SK-N-SH treated with all-trans-retinoic acid at 6 μM for 48 hours (cell line): ENCODE data around the gene CUEDC2.
A peak's percentile ranks its signal among the peaks of the same experiment; 100 is the strongest.

Experiments
- ATAC-seq: fragments of 200-7000 bp; cut with Tn5 transposase; 3 replicates; pipeline ENCODE4 v1.9.1; 2020; ENCODE audit warnings: mild to moderate bottlenecking, moderate library complexity
- ARNTL ChIP-seq: fragments of 450-650 bp; formaldehyde crosslinking; IDR thresholded peaks from 2 replicates; pipeline ENCODE4 v1.5.0; 2020; ENCODE audit warnings: low read depth, mild to moderate bottlenecking, moderate library complexity, borderline replicate concordance
- BACH2 ChIP-seq: fragments of 250-450 bp; sonication (Bioruptor Pico); IDR thresholded peaks from 2 replicates; pipeline ENCODE4 v1.9.0; 2021; ENCODE audit warnings: mild to moderate bottlenecking, borderline replicate concordance
- CSDC2 ChIP-seq: fragments of 250-450 bp; sonication (Bioruptor Pico); IDR thresholded peaks from 2 replicates; pipeline ENCODE4 v1.5.0; 2020; ENCODE audit warnings: mild to moderate bottlenecking, moderate library complexity
- ISL1 ChIP-seq: fragments of 250-450 bp; sonication (Bioruptor Pico); IDR thresholded peaks from 2 replicates; pipeline ENCODE4 v2.1.2; 2022; ENCODE audit warnings: mild to moderate bottlenecking, moderate library complexity
- PPARA ChIP-seq: fragments of 250-450 bp; sonication (Bioruptor Pico); IDR thresholded peaks from 2 replicates; pipeline ENCODE4 v1.5.0; 2020; ENCODE audit warnings: mild to moderate bottlenecking, borderline replicate concordance
- RARB ChIP-seq: fragments of 250-450 bp; sonication (Bioruptor Pico); IDR thresholded peaks from 2 replicates; pipeline ENCODE4 v1.8.0; 2021; ENCODE audit warnings: mild to moderate bottlenecking, moderate library complexity
- SNAI2 ChIP-seq: fragments of 250-450 bp; sonication (Bioruptor Pico); IDR thresholded peaks from 2 replicates; pipeline ENCODE4 v1.5.0; 2020; ENCODE audit warnings: mild to moderate bottlenecking, moderate library complexity
- TCF4 ChIP-seq: fragments of 250-450 bp; sonication (Bioruptor Pico); IDR thresholded peaks from 2 replicates; pipeline ENCODE4 v1.8.0; 2021; ENCODE audit warnings: mild to moderate bottlenecking, moderate library complexity, borderline replicate concordance
- TOX ChIP-seq: fragments of 250-450 bp; sonication (Bioruptor Pico); IDR thresholded peaks from 2 replicates; pipeline ENCODE4 v1.8.0; 2021; ENCODE audit warnings: mild to moderate bottlenecking, moderate library complexity, borderline replicate concordance
- ZC3H10 ChIP-seq: fragments of 250-450 bp; sonication (Bioruptor Pico); IDR thresholded peaks from 2 replicates; pipeline ENCODE4 v1.5.1; 2021; ENCODE audit warnings: mild to moderate bottlenecking, moderate library complexity
- ZNF565 ChIP-seq: fragments of 450-650 bp; formaldehyde crosslinking; conservative IDR thresholded peaks from 2 replicates; pipeline ENCODE4 v1.5.0; 2020; ENCODE audit warnings: low read depth, mild to moderate bottlenecking, moderate library complexity
- ZNF8 ChIP-seq: fragments of 450-650 bp; formaldehyde crosslinking; IDR thresholded peaks from 2 replicates; pipeline ENCODE4 v1.5.0; 2020; ENCODE audit warnings: mild to moderate bottlenecking, moderate library complexity
- TF ChIP-seq, protein P1 (sequence below): fragments of 250-450 bp; sonication (Bioruptor Pico); IDR thresholded peaks from 2 replicates; pipeline ENCODE4 v1.5.1; 2020; ENCODE audit warnings: low read depth, mild to moderate bottlenecking, moderate library complexity
- TF ChIP-seq, protein P2 (sequence below): fragments of 250-450 bp; sonication (Bioruptor Pico); IDR thresholded peaks from 2 replicates; pipeline ENCODE4 v1.5.1; 2021; ENCODE audit warnings: mild to moderate bottlenecking, moderate library complexity
- TF ChIP-seq, protein P3 (sequence below): fragments of 250-450 bp; sonication (Bioruptor Pico); IDR thresholded peaks from 2 replicates; pipeline ENCODE4 v1.5.0; 2020; ENCODE audit warnings: mild to moderate bottlenecking, moderate library complexity
- TF ChIP-seq, protein P4 (sequence below): fragments of 250-450 bp; sonication (Bioruptor Pico); IDR thresholded peaks from 2 replicates; pipeline ENCODE4 v1.8.0; 2020; ENCODE audit warnings: mild to moderate bottlenecking, moderate library complexity, borderline replicate concordance

The CUEDC2 gene

DNA sequence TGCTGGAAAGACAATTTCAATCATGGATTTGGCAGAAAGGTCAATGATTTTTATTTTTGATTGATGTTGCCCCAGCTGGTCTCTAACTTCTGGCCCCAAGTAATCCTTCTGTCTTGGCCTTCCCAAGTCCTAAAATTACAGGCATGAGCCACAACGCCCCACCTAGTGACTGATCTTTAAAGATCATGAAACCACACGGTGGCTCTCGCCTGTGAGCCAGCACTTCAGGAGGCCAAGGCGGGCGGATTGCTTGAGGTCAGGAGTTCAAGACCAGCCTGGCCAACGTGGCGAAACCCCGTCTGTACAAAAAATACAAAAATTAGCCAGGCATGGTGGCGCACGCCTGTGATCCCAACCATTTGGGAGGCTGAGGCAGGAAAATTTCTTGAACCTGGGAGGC is 31.6 kb upstream of the CUEDC2 start:
- TF ChIP-seq, protein P1, sequence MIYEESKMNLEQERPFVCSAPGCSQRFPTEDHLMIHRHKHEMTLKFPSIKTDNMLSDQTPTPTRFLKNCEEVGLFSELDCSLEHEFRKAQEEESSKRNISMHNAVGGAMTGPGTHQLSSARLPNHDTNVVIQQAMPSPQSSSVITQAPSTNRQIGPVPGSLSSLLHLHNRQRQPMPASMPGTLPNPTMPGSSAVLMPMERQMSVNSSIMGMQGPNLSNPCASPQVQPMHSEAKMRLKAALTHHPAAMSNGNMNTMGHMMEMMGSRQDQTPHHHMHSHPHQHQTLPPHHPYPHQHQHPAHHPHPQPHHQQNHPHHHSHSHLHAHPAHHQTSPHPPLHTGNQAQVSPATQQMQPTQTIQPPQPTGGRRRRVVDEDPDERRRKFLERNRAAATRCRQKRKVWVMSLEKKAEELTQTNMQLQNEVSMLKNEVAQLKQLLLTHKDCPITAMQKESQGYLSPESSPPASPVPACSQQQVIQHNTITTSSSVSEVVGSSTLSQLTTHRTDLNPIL (CRISPR knock-in tag) = no peak
- TF ChIP-seq TCF4 (CRISPR knock-in tag) = no peak
- no peak for TF ChIP-seq BACH2 (CRISPR knock-in tag)
- no peak for TF ChIP-seq SNAI2 (CRISPR knock-in tag)
- TF ChIP-seq ZC3H10 (CRISPR knock-in tag) = no peak
- no peak for ATAC-seq

DNA sequence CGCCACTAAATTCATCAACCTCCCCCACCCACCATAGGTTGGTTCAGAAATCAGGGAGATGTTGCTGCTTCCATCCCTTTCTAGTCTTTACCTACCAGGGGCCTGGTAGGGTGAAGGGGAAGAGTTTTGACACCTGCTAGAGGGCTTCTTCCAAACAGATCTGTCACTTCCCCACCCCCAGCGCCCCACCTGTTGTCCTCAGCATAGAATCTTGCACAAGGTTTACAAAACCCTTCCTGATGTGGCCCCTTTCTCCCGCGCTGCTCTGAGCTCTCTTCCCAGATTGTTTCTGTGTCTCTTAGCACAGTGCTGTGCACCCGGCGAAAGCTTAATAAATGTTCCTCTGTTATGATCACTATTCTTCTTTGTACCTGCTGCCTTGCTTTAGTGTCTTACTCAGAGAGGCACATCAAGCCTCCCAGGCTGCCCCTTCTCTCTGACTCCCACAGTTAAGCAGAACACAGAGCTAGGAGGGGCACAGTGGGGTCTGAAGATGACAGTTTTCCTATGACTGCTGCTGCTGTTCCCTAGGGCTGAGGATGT is 30.2 kb upstream of the CUEDC2 start:
- no peak for ATAC-seq
- TF ChIP-seq, protein P1 (CRISPR knock-in tag) = no peak
- TF ChIP-seq, protein P2, sequence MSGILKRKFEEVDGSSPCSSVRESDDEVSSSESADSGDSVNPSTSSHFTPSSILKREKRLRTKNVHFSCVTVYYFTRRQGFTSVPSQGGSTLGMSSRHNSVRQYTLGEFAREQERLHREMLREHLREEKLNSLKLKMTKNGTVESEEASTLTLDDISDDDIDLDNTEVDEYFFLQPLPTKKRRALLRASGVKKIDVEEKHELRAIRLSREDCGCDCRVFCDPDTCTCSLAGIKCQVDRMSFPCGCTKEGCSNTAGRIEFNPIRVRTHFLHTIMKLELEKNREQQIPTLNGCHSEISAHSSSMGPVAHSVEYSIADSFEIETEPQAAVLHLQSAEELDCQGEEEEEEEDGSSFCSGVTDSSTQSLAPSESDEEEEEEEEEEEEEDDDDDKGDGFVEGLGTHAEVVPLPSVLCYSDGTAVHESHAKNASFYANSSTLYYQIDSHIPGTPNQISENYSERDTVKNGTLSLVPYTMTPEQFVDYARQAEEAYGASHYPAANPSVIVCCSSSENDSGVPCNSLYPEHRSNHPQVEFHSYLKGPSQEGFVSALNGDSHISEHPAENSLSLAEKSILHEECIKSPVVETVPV (CRISPR knock-in tag) = no peak
- no peak for TF ChIP-seq TCF4 (CRISPR knock-in tag)
- no peak for TF ChIP-seq ARNTL (CRISPR knock-in tag)
- no peak for TF ChIP-seq ZNF8
- no peak for TF ChIP-seq CSDC2 (CRISPR knock-in tag)
- TF ChIP-seq, all 23 proteins: peak for 0

DNA sequence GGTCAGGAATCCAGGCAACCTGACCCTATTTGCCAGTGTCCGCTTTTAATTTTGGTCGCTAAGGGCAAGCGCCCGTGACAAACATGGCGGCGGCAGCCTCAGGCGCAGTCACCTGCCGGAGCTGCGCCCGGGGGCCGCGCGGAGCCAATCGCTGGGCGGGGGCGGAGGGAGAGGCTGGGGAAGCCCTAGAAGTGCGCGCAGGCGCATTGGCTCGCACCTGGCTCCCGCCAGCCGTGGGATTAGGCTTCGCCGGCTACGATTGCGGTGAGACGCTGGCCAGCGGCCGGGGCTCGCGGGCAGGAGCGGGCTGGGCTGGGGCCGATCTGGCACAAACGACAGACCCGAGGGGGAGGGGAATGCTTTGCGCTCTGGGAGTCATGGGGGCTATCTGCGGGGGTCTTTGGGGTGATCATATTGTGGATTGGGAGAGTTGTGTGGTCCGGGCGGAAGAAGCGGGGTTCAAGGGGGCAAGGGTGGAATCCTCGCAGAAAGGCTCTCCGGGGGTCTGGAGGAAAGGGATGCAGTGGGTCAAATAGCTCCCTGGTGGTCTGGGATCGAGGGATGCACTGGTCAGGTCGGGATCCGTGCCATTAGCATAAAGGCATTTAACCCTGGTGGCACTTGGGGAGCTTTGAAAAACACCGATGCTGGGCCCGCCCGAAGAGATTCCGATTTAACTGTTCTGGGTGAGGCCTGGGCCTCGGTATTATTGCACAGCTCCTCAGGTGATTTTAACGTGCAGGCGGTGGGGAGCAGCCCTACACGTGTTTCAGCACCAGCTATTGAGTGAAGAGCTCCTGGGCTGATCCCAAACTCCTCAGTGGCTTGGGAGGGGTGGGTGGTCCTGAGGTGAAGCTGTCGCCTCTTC is 29.0 kb upstream of the CUEDC2 start:
- ATAC-seq = peak; percentile 97
- TF ChIP-seq TOX = no peak
- no peak for TF ChIP-seq ISL1 (CRISPR knock-in tag)
- TF ChIP-seq RARB (CRISPR knock-in tag) = no peak
- TF ChIP-seq ARNTL (CRISPR knock-in tag) = no peak
- TF ChIP-seq, protein P3, sequence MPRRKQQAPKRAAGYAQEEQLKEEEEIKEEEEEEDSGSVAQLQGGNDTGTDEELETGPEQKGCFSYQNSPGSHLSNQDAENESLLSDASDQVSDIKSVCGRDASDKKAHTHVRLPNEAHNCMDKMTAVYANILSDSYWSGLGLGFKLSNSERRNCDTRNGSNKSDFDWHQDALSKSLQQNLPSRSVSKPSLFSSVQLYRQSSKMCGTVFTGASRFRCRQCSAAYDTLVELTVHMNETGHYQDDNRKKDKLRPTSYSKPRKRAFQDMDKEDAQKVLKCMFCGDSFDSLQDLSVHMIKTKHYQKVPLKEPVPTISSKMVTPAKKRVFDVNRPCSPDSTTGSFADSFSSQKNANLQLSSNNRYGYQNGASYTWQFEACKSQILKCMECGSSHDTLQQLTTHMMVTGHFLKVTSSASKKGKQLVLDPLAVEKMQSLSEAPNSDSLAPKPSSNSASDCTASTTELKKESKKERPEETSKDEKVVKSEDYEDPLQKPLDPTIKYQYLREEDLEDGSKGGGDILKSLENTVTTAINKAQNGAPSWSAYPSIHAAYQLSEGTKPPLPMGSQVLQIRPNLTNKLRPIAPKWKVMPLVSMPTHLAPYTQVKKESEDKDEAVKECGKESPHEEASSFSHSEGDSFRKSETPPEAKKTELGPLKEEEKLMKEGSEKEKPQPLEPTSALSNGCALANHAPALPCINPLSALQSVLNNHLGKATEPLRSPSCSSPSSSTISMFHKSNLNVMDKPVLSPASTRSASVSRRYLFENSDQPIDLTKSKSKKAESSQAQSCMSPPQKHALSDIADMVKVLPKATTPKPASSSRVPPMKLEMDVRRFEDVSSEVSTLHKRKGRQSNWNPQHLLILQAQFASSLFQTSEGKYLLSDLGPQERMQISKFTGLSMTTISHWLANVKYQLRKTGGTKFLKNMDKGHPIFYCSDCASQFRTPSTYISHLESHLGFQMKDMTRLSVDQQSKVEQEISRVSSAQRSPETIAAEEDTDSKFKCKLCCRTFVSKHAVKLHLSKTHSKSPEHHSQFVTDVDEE (CRISPR knock-in tag) = 0 out of 2 replicates have a peak, but pooled peaks have one; percentile 6
- TF ChIP-seq, protein P4, sequence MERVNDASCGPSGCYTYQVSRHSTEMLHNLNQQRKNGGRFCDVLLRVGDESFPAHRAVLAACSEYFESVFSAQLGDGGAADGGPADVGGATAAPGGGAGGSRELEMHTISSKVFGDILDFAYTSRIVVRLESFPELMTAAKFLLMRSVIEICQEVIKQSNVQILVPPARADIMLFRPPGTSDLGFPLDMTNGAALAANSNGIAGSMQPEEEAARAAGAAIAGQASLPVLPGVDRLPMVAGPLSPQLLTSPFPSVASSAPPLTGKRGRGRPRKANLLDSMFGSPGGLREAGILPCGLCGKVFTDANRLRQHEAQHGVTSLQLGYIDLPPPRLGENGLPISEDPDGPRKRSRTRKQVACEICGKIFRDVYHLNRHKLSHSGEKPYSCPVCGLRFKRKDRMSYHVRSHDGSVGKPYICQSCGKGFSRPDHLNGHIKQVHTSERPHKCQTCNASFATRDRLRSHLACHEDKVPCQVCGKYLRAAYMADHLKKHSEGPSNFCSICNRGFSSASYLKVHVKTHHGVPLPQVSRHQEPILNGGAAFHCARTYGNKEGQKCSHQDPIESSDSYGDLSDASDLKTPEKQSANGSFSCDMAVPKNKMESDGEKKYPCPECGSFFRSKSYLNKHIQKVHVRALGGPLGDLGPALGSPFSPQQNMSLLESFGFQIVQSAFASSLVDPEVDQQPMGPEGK = peak; percentile 28; the same call in 1 of the 2 replicates
- TF ChIP-seq ZNF565 = no peak
- TF ChIP-seq PPARA (CRISPR knock-in tag) = no peak
- TF ChIP-seq, protein P2 (CRISPR knock-in tag) = no peak
